HepG2 (cell line): Measurements from ENCODE around the gene BSN. TPM values are rescaled to one million over a fixed set of nuclear protein-coding genes. Genes with fewer than 3 reads are reported as not detected.

Experiments
- ATAC-seq: fragments of 200-7000 bp; cut with Tn5 transposase; 3 replicates; pipeline ENCODE4 v1.9.1; 2020; ENCODE audit warnings: mild to moderate bottlenecking, moderate library complexity
- BruUV-seq: library from RNA; stranded (reverse); fragments of 400-500 nt; replicated peaks from 2 replicates; lab custom pipeline; 2021; lab: Mats Ljungman, UMichigan
- CTCF ChIA-PET: fragments of 300-600 bp; formaldehyde crosslinking; extraction: SDS; loops from one replicate; lab custom pipeline; 2021; ENCODE audit warnings: low total read pairs, inconsistent platforms, low intra/inter-chr PET ratio; lab: Yijun Ruan, JAX
- POLR2A ChIA-PET: fragments of 350-600 bp; sonication (Branson Sonifier 250); formaldehyde crosslinking; loops from one replicate; lab custom pipeline; 2020; ENCODE audit warnings: antibody characterized with exemption, inconsistent platforms; lab: Yijun Ruan, JAX
- DNase-seq: peaks from one replicate; pipeline ENCODE4 v3.0.0-alpha.2; 2015; ENCODE audit warnings: low spot score
- FAIRE-seq: peaks from 3 replicates; lab custom pipeline; 2011; peaks lifted over from hg19 to GRCh38; lab: Jason Lieb, UNC
- H2AFZ ChIP-seq: one replicate; pipeline ENCODE4 v1.6.1; 2011; ENCODE audit warnings: low read length, inconsistent platforms
- H3K27ac ChIP-seq: fragments of 300-600 bp; 3 replicates; pipeline ENCODE4 v1.8.0; 2011; ENCODE audit warnings: mixed run types, mild to moderate bottlenecking, mixed read lengths, low read length, inconsistent platforms; ENCODE audit not compliant: insufficient read depth; ENCODE audit errors: extremely low read length
- H3K27me3 ChIP-seq, 2 experiments: fragments of 200-600 bp in 1 of 2; 2 replicates in 1 of 2; 3 replicates in 1 of 2; pipeline versions ENCODE4 v1.6.0 to v1.8.0; 2011; ENCODE audit warnings: low read length in 2 of 2, mild to moderate bottlenecking in 2 of 2, moderate library complexity in 2 of 2, inconsistent platforms in 1 of 2; ENCODE audit not compliant: insufficient read depth in 2 of 2, control insufficient read depth in 1 of 2
- H3K36me3 ChIP-seq, 2 experiments: fragments of 200-600 bp in 1 of 2; replicated peaks in 1 of 2; 2 replicates in 1 of 2; 3 replicates in 1 of 2; pipeline versions ENCODE4 v1.5.1 to v1.8.0; 2011; ENCODE audit warnings: low read length in 2 of 2, inconsistent platforms in 1 of 2; ENCODE audit not compliant: insufficient read depth in 2 of 2, control insufficient read depth in 1 of 2
- H3K4me1 ChIP-seq: 2 replicates; pipeline ENCODE4 v1.5.1; 2012; ENCODE audit warnings: low read length, inconsistent platforms; ENCODE audit not compliant: insufficient read depth
- H3K4me2 ChIP-seq: 2 replicates; pipeline ENCODE4 v1.6.0; 2011; ENCODE audit warnings: low read depth, low read length, inconsistent platforms
- H3K4me3 ChIP-seq, 3 experiments: fragments of 200-600 bp in 1 of 3; sonication (generic), shearing (Covaris generic) in 1 of 3; replicated peaks in 1 of 3; 2 replicates each; pipeline ENCODE4 v1.5.1; 2011 to 2016; ENCODE audit warnings: low read length in 3 of 3, inconsistent platforms in 2 of 3, low read depth in 2 of 3, mild to moderate bottlenecking in 2 of 3, control low read depth in 1 of 3, mixed read lengths in 1 of 3; ENCODE audit not compliant: insufficient read depth in 1 of 3
- H3K79me2 ChIP-seq: one replicate; pipeline ENCODE4 v1.6.1; 2011; ENCODE audit warnings: low read length, inconsistent platforms; ENCODE audit not compliant: insufficient read depth
- H3K9ac ChIP-seq: 2 replicates; pipeline ENCODE4 v1.6.0; 2011; ENCODE audit warnings: mild to moderate bottlenecking, low read depth, low read length, inconsistent platforms; ENCODE audit not compliant: insufficient read depth
- H3K9me3 ChIP-seq: 2 replicates; pipeline ENCODE4 v1.5.1; 2012; ENCODE audit warnings: mild to moderate bottlenecking, low read length
- H4K20me1 ChIP-seq: 2 replicates; pipeline ENCODE4 v1.6.0; 2011; ENCODE audit warnings: inconsistent platforms, mild to moderate bottlenecking, low read length, moderate library complexity; ENCODE audit not compliant: insufficient read depth
- DNMT1 ChIP-seq: sonication (generic); formaldehyde crosslinking; IDR thresholded peaks from 2 replicates; pipeline ENCODE4 v1.5.1; 2020; ENCODE audit warnings: mild to moderate bottlenecking, missing genetic modification reagents
- FOXK1 ChIP-seq: sonication (generic); formaldehyde crosslinking; IDR thresholded peaks from 2 replicates; pipeline ENCODE4 v1.4.0; 2020; ENCODE audit warnings: low read depth, missing genetic modification reagents, borderline replicate concordance
- JUN ChIP-seq: sonication (generic); formaldehyde crosslinking; IDR thresholded peaks from 2 replicates; pipeline ENCODE4 v1.4.0; 2020; ENCODE audit warnings: mild to moderate bottlenecking, missing genetic modification reagents
- MTA3 ChIP-seq: sonication (generic); formaldehyde crosslinking; IDR thresholded peaks from 2 replicates; pipeline ENCODE4 v1.4.0; 2020; ENCODE audit warnings: missing genetic modification reagents
- RBFOX2 ChIP-seq: fragments of 200-400 bp; formaldehyde crosslinking; IDR thresholded peaks from 2 replicates; pipeline ENCODE4 v1.6.1; 2017; ENCODE audit warnings: low read depth, mild to moderate bottlenecking, low read length
- SRSF9 ChIP-seq: fragments of 200-400 bp; formaldehyde crosslinking; IDR thresholded peaks from 2 replicates; pipeline ENCODE4 v1.6.1; 2018; ENCODE audit warnings: borderline replicate concordance, mild to moderate bottlenecking, low read depth, low read length; ENCODE audit not compliant: insufficient read depth, poor library complexity, severe bottlenecking
- ZNF317 ChIP-seq: sonication (generic); formaldehyde crosslinking; IDR thresholded peaks from 2 replicates; pipeline ENCODE4 v1.5.0; 2020; ENCODE audit warnings: mild to moderate bottlenecking, missing genetic modification reagents
- ZNF557 ChIP-seq: sonication (generic); formaldehyde crosslinking; IDR thresholded peaks from 2 replicates; pipeline ENCODE4 v1.4.0; 2020; ENCODE audit warnings: missing genetic modification reagents
- ZNF782 ChIP-seq: sonication (generic); formaldehyde crosslinking; IDR thresholded peaks from 2 replicates; pipeline ENCODE4 v1.4.0; 2020; ENCODE audit warnings: missing genetic modification reagents, mild to moderate bottlenecking, borderline replicate concordance
- ZNF816 ChIP-seq: sonication (generic); formaldehyde crosslinking; IDR thresholded peaks from 2 replicates; pipeline ENCODE4 v1.8.0; 2022; ENCODE audit warnings: missing genetic modification reagents, mild to moderate bottlenecking, borderline replicate concordance
- WGBS: methylation state at CpG from one replicate; pipeline ENCODE4 v1.1.6; 2017; ENCODE audit warnings: low lambda C conversion rate; 5-methylcytosine and 5-hydroxymethylcytosine counted together
- in situ Hi-C: cut with HindIII; loops from 2 replicates; pipeline ENCODE4 v1.10.0; 2017; ENCODE audit warnings: low pct_unique_long_range_greater_than_20kb; ENCODE audit not compliant: extremely low pct_ligation_motif_present
- intact Hi-C: fragments of 100-400 bp; cut with micrococcal nuclease; formaldehyde crosslinking; loops from one replicate; pipeline ENCODE4 v1.10.0; 2022; ENCODE audit not compliant: unreplicated experiment
- polyA plus RNA-seq, 8 experiments: library from polyadenylated mRNA; depleted of rRNA in 3 of 8; stranded (reverse) in 7 of 8; unstranded in 1 of 8; fragments of >200 nt; fragmentation: Illumina TruSeq in 4 of 8; extraction: Trizol in 4 of 8; gene quantifications; 2 replicates each; pipeline versions ENCODE4 v1.2.1 to v1.2.3, GENCODE V29; 2011 to 2016; ENCODE audit warnings: low read depth in 4 of 8, missing spikeins in 1 of 8, mixed read lengths in 1 of 8; ENCODE audit not compliant: insufficient read depth in 1 of 8
- total RNA-seq, 5 experiments: library from RNA; depleted of rRNA; stranded (reverse); fragments of >200 nt; fragmentation: Illumina TruSeq; extraction: Trizol; gene quantifications; 2 replicates each; pipeline ENCODE4 v1.2.3, GENCODE V29; 2016; ENCODE audit warnings: low read depth in 1 of 5
- TF ChIP-seq, protein P1 (sequence below): sonication (generic); formaldehyde crosslinking; IDR thresholded peaks from 2 replicates; pipeline ENCODE4 v1.5.0; 2020; ENCODE audit warnings: missing genetic modification reagents, mild to moderate bottlenecking, borderline replicate concordance
- TF ChIP-seq, protein P2 (sequence below), 2 experiments: fragments of 450-650 bp in 1 of 2; sonication (generic) in 1 of 2; formaldehyde crosslinking in 1 of 2; IDR thresholded peaks; 2 replicates each; pipeline versions ENCODE4 v1.6.1 to v1.8.0; 2016 to 2022; ENCODE audit warnings: antibody characterized with exemption in 1 of 2, mild to moderate bottlenecking in 1 of 2, missing genetic modification reagents in 1 of 2

Gene BSN
- total and polyA plus RNA-seq, 2 of the 13 experiments (the other 11 are each of a cell fraction or from before 2014, with no cell fraction given): 0.42 to 0.86 TPM

DNA sequence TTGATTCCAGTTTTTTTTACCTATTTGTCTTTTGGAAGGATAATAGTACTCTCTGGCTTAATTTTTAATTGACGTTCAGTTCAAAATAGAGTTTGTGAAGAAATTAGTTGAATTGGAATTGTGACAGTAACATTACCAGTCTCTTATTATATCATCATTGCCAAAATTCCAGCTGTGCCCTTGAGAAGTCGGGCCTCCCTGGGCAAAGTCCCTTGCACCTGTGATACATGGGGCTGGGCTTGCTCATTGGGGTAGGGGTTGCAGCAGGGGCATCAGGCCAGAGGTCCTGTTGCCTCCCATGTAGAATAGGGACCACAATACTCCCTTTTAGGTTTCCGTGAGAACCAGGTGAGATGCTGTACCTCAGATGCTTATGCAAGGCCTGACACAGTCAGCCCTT lies 92.0 kb downstream of the BSN start:
- Histone ChIP-seq H3K4me3 (no peak overlapping the region), H3K36me3 (no peaks in the 10 kb centered on the region; a peak in 2 of 5 replicates), H3K4me1 (peaks cover 33% of the 10 kb centered on the region), H3K79me2 (no peaks in the 10 kb centered on the region), H3K9ac (no peak overlapping the region), H2AFZ (no peak overlapping the region), H3K27ac (no peak overlapping the region), H4K20me1 (no peaks in the 10 kb centered on the region), H3K9me3 (no peaks in the 10 kb centered on the region), H3K4me2 (no peak overlapping the region), H3K27me3 (no peaks in the 10 kb centered on the region)
- DNase-seq (no peak), FAIRE-seq (no peak), ATAC-seq (no peak)
- intact Hi-C loops (no loop called here), in situ Hi-C loops (no loop called here)
- WGBS: 71% methylated on average over 3 of the region's 3 CpGs
- POLR2A ChIA-PET: no interaction called here
- CTCF ChIA-PET: no interaction called here
- TF ChIP-seq RBFOX2: no peak
- TF ChIP-seq, protein P1, sequence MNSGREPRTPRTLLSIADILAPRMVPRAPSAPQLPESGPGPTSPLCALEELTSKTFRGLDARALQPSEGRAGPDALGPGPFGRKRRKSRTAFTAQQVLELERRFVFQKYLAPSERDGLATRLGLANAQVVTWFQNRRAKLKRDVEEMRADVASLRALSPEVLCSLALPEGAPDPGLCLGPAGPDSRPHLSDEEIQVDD (CRISPR knock-in tag): no peak
- no peak for TF ChIP-seq MTA3 (CRISPR knock-in tag)
- TF ChIP-seq ZNF782 (CRISPR knock-in tag): no peak
- TF ChIP-seq SRSF9: no peak
- TF ChIP-seq DNMT1 (CRISPR knock-in tag): no peak
- TF ChIP-seq, protein P2, sequence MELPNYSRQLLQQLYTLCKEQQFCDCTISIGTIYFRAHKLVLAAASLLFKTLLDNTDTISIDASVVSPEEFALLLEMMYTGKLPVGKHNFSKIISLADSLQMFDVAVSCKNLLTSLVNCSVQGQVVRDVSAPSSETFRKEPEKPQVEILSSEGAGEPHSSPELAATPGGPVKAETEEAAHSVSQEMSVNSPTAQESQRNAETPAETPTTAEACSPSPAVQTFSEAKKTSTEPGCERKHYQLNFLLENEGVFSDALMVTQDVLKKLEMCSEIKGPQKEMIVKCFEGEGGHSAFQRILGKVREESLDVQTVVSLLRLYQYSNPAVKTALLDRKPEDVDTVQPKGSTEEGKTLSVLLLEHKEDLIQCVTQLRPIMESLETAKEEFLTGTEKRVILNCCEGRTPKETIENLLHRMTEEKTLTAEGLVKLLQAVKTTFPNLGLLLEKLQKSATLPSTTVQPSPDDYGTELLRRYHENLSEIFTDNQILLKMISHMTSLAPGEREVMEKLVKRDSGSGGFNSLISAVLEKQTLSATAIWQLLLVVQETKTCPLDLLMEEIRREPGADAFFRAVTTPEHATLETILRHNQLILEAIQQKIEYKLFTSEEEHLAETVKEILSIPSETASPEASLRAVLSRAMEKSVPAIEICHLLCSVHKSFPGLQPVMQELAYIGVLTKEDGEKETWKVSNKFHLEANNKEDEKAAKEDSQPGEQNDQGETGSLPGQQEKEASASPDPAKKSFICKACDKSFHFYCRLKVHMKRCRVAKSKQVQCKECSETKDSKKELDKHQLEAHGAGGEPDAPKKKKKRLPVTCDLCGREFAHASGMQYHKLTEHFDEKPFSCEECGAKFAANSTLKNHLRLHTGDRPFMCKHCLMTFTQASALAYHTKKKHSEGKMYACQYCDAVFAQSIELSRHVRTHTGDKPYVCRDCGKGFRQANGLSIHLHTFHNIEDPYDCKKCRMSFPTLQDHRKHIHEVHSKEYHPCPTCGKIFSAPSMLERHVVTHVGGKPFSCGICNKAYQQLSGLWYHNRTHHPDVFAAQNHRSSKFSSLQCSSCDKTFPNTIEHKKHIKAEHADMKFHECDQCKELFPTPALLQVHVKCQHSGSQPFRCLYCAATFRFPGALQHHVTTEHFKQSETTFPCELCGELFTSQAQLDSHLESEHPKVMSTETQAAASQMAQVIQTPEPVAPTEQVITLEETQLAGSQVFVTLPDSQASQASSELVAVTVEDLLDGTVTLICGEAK (IDR thresholded peaks at IDR 0.05): no peak
- TF ChIP-seq, protein P2 (CRISPR knock-in tag; IDR thresholded peaks at IDR 0.05): no peak
- no peak for TF ChIP-seq FOXK1 (CRISPR knock-in tag)
- TF ChIP-seq ZNF317 (CRISPR knock-in tag): no peak
- TF ChIP-seq JUN (CRISPR knock-in tag): no peak
- no peak for TF ChIP-seq ZNF557 (CRISPR knock-in tag)
- no peak for TF ChIP-seq ZNF816
- no TSS peak for BruUV-seq
